ENCODE data around the gene OSGEP.
"Not testable (repeated sequence)": the region's sequence is repeated elsewhere in the genome, so short reads cannot be mapped to it uniquely, and the experiment has no call there.

The OSGEP gene

DNA sequence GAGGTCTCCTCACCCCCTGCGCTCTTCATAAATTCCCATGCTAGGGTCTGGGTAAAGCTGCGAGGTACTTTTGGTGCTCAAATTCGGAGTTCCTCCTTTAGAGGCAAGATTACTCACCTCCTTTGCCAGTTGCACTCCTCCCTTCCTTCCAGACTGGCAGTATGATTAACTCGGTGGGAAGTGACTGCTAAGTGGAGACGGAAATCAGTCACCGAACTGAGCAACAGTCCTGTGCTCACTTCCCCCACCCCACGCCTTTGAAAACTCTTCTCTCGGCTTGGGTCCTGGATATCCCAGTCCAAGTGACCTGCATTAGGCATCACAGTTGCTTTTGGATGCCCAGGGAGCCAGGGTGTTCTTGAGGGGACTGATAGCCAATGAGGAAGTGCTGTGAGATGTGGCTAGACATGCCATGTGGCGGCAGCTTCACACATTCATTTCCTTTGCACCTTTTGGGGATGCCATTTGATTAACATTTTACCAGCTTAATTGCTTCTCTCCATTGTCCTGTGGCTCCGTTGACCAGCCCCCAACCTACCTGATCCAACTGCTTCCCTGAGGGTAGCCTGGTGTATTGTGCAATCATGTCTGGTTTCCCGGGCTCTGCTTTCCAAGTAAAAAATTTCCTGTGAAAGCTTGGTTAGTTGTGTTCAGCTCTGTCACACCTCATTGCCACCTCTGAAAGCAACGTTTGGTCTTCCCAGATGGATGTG is 15.4 kb upstream of the OSGEP start:
- no peak for DNase-seq (ENCODE audit: low read depth)

DNA sequence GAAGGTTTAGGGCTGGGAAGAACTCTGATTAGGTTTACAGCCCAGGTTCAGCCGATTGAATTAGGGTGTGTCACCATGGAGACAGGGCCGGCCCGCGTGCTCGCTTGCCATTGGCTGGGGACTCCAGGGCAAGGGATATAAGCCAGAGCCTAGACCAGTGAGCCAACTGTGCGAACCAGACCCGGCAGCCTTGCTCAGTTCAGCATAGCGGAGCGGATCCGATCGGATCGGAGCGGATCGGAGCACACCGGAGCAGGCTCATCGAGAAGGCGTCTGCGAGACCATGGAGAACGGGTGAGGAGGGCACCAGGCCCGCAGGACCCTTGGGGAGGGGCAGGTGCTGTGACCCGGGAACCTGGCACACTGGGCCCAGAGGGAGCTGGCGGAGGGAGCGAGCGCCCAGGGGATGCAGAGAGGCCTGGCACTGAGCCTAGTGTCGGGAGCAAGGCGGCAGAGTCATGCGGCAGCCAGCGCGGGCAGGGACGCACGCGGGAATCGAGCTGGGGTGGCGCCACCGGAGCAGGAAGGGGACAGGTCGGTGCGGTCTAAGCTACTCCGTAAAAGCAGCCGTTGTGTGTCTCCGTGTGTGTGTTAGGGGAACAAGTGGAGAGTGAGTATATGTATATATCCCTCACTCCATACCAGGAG is 14.8 kb upstream of the OSGEP start, which contains the start of gene PNP:
Gene PNP, plus strand, starts transcription at position 165 of the 648 bp plus-strand sequence. Its CDS starts 119 bp downstream, at position 284.
- no peak for DNase-seq (ENCODE audit: low read depth)

DNA sequence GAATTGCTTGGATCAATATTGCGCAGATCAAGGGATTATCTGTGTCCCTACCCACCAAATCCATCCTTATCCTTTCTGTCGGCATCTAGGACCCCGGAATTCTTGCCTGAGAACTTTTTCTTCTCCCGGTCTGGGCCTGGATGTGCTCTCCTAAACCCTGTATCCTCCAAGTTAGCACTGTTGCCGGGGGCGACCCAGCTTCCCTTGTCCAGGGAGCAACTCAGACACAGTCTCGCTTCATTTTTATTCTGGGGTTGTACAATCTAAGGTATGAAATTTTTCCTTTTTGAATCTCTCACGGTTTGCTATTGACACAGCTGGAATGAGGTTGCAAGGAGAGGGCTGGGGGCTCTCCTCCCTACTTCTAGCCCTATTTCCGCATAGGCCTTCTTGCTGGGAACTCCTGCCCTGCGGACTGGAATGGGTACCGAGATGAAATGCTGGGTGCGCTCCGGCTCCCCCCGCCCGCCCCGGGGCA is 14.2 kb upstream of the OSGEP start:
- no peak for DNase-seq (ENCODE audit: low read depth)

DNA sequence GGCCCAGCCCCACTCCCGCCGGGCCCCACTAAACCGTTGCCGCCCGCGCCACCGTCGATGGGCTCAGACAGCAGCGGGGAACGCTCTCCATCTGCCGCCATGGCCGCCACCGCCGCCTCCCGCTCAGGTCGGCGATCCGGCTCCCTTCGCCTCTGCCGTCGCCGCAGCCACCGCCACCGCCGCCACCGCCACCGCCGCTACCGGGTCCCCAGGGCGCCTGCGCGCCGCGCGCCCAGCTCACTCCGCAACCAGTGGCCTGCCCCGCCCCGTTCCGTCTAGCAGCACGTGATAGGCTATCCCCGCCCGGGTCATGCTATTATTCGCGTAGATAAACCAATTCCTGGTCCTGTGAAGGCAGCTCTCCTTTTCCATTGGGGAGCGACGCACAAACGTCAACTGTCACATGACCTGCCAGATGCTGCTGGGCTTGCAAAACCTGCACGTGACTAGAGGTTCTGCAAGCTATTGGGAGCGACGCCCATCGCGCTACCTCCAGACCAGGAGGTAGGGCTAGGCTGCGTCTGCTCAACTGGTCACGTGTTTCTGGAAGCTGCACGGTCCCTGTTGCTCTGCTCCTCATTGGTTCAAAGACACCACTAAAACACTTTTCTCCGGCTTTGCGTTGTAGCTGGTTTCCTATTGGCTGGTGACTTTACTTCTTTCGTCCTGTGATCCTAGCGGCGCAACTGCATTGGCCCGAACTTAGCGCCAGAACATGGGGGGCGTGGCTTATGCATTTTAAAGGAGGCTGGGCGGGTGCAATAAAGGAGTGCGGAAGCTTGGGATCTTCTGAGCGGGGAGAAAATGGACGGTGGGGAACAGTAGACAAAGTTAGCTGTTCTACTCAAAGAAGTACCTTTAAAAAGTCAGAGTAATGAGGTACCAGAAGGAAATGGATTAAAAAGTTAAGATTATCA is 6.9 kb upstream of the OSGEP start, which contains the start of gene PIP4P1:
Gene PIP4P1, minus strand, starts transcription at position 210 of the 917 bp plus-strand sequence. Its CDS starts 109 bp downstream, at position 101.
- peak; percentile 100 for DNase-seq (ENCODE audit: low read depth)

DNA sequence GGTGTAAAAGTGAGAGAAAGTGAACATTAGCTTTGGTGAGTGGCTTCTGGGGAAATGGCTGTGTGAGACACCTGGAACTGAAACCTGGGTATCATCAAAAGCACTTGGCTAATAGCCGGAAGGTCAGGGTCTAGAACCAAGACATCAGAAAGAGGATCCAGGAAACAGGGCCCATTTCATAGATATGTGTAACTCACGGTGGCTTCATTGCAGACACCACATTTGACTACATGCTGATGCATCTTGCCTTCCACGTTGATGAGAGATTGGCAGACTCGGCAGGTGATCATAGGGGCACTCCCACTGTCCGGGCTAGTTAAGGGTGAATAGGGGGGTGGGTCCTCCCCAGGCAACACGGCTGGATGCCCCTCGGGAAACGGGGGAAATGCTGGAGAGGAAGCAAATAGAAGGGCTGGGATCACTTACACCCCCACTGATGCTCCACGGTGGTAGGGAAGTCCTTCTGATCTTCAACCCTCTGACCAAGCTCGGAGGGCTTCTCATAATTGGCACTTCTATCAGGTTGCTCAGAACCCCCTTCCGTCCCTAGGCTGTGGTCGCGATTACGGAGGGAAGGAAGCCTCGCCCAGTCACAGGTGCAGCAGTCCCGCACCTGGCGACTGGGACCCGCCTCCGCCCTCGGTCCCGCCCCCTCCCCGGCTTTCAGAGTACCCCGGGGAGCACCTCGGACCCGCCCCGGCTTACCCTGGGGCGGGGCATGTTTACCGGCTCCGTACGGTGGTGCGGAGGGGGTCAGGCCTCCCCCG is 6.0 kb upstream of the OSGEP start:
- DNase-seq (ENCODE audit: low read depth), result no peak

DNA sequence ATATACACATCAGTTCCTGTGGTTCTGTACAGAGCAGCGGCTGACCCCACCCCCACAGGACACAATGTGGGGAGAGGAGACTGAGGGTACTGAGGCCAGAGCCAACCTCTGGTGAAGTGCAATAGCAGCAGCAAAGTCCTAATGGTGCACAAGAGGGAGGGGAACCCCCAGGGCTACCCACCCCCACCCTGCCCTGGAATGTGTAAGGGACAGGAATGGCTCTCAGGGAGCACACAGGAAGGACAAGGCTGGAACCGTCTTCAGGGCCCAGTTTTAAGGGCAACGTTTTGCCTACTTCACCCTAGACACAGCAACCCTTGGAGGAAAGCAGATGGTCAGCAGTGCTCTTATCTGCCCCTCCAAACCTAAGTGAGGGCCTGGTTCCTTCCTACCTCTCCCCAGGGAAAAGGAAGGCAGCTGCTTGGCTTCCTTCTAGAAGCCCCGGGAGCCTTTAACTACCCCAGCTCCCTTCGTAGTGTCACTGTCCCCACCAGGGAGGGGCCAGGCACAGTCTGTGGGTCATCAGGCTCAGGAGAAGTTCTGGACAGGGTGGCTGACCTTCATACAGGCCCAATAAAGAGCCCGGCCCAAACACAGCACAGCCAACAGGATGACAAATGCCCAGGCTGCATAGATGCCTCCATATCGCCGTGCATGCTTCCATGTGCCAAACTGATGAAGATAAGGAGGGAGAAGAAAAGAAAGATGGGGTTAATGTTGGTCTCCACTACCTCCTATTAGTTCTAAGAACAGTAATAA is 3.6 kb upstream of the OSGEP start:
- DNase-seq (ENCODE audit: low read depth), result no peak

DNA sequence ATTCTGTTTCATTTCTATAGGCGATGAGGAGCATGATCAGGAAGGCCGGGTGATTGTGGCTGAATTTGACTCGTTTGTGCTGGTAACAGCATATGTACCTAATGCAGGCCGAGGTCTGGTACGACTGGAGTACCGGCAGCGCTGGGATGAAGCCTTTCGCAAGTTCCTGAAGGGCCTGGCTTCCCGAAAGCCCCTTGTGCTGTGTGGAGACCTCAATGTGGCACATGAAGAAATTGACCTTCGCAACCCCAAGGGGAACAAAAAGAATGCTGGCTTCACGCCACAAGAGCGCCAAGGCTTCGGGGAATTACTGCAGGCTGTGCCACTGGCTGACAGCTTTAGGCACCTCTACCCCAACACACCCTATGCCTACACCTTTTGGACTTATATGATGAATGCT is 2.4 kb upstream of the OSGEP start:
- DNase-seq (ENCODE audit: low read depth), result no peak

DNA sequence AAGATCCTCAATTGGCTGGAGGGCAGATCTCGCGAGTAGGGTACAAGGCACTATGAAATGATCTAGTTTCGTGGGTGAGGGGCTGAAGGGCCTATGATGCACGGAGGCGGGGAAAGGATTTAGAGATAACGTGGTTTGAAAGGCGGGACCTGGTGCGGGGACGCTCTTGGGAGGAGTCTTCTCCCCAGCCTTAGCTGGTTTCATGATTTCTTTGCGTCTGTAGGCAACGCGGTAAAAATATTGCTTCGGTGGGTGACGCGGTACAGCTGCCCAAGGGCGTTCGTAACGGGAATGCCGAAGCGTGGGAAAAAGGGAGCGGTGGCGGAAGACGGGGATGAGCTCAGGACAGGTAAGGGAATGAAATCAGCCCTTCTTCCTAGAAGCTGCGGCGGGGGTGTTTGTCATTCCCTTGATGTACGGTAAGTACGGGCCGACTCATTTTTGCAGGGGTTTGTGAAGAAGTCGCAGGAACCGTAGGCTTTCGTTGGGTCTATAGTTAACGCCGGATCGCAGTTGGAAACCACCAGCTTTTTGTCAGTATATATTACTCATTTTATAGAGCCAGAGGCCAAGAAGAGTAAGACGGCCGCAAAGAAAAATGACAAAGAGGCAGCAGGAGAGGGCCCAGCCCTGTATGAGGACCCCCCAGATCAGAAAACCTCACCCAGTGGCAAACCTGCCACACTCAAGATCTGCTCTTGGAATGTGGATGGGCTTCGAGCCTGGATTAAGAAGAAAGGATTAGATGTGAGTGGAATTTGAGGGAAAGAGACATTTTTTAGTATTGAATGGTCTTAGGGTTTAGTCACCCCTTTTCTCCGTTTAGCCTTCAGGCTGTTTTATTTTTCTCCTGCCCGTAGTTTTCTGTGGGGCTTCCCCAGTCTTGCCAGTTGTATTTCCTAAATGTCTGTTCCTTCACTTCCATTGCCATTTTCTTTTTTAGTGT is 1.0 kb upstream of the OSGEP start:
- peak; percentile 77 for DNase-seq (ENCODE audit: low read depth)

DNA sequence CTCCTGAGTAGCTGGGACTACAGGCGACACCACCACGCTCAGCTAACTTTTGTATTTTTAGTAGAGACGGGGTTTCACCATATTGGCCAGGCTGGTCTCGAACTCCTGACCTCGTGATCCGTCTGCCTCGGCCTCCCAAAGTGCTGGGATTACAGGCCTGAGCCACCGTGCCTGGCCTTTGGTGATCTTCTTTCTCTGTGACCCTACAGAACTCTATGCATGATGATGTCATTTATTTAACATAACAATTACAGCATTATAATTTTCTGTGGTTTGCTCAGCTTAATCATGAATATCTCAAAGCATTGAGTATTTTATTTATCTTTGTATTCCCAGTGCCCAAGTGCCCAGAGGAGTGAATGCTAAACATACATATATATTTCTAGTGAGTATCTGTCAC is 1.8 kb downstream of the OSGEP start:
- not testable (repeated sequence) for DNase-seq (ENCODE audit: low read depth)

DNA sequence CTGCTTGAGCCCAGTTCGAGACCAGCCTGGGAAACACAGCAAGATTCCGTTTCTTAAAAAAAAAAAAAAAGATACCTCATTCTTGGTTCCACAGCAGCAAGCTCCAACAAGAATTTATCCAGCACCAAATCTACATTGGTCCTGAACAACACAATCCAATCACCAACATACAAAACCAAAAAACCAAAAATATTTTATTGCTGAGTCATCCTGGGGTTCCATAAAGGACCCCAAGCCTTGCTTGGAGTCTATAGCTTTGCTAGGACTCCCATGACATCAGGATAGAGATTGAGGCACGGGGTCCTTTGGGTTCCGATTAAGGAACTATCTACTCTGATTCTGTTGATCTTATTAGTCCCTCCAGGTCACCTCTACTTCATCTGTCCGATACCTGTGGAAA is 7.7 kb downstream of the OSGEP start:
- no peak for DNase-seq (ENCODE audit: low read depth)

DNA sequence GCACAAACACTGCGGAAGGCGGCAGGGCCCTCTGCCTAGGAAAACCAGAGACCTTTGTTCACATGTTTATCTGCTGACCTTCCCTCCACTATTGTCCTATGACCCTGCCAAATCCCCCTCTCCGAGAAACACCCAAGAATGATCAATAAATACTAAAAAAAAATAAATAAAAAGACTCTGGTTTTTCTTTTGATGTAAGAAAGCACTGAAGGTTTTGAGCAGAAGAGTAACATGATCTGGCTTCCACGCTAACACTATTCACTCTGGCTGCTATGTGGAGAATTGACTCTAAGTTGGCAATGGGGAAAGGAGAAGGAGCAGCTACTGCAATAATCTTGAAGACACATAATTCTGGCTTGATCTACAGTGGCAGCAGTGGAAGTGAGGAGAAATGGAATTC is 11.0 kb downstream of the OSGEP start:
- DNase-seq (ENCODE audit: low read depth), result not testable (repeated sequence)

DNA sequence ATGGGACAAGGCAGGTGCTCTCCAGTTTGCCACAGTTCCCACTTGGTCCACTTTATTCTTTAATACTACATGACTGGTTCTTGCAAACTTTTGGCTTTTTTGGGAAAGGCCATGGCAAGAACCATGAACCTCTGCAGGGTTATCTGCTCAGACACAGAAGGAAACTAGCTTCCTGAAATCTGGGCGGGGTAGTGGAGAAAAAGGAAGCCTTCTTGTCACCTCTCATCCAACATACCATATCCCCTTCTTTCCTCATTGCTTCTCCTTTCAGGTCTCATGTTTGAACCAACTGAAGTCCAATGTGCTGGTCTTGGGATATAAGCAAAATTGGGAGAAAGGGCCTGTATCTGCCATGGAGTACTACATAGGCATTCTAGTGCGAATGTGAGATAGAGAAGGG is 13.2 kb downstream of the OSGEP start:
- DNase-seq (ENCODE audit: low read depth), result no peak

DNA sequence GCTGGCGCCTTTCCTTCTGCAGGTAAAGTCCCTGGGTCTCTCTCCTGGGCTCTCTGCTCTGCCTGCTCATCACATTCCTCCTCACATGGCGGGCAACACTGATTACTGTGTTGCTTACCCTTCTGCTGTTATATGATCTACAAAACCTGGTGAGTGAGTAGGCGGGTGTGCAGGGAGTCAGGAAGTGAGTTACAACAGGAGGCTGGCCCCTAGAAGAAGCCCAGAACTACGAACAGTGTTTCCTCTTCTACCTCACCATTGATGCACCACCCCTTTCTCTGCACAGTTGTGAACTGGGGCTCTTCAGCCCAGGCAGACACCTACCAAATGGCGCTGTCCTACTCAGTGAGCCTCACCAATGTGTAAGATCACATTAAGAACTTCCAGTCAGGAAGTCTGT is 13.7 kb downstream of the OSGEP start:
- no peak for DNase-seq (ENCODE audit: low read depth)

DNA sequence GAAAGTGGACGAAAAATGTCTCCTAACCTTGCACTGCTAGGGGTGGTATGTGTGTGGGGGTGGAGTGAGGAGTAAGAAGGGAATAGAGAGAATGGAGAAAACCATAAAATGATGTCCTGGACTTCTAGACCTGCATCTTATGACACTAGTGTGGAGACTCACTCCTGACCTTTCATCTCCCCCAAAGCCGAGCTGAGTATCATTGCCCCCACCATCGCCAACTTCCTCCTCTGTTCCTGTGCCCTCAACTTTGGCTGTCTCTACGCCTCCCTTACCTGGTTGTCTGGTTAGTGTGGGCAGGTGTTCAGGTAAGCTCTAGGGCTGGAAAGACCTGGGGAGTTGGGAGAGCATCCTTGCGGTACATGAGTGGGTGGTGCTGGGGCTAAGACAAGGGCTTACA is 14.1 kb downstream of the OSGEP start:
- DNase-seq (ENCODE audit: low read depth), result no peak

DNA sequence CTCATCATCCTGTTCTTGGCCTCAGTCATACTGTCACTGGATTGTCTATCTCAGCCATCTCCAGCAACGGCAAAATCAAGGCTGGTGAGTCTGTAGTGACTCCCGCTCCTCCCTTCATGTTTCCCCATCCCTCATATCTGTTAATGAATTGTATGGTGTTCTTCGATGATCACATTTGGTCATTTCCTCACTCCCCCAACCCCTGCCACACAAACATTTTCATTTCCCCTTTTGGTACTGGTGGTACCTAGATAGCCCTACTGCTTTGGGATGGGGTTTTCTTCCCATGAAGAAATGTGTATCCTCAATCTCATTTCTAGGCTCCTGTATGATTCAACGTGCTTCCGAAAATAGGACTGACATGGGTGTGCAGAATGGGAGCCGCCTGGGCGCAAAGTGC is 15.9 kb downstream of the OSGEP start:
- DNase-seq (ENCODE audit: low read depth), result no peak

DNA sequence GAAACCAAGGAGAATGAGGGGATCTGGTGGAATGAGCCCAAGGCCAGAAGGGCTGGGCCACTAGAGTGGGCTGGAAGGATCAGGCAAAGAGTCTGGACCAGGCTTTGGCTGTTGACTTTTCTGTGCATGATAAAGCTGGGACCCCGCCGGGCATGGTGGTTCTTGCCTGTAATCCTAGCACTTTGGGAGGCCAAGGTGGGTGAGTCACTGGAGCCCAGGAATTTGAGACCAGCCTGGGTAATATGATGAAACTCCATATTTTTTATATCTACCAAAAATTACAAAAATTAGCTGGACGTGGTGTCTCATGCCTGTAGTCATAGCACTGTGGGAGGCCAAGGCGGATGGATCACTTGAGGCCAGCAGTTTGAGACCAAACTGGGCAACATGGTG is 18.3 kb downstream of the OSGEP start:
- DNase-seq (ENCODE audit: low read depth), result no peak

DNA sequence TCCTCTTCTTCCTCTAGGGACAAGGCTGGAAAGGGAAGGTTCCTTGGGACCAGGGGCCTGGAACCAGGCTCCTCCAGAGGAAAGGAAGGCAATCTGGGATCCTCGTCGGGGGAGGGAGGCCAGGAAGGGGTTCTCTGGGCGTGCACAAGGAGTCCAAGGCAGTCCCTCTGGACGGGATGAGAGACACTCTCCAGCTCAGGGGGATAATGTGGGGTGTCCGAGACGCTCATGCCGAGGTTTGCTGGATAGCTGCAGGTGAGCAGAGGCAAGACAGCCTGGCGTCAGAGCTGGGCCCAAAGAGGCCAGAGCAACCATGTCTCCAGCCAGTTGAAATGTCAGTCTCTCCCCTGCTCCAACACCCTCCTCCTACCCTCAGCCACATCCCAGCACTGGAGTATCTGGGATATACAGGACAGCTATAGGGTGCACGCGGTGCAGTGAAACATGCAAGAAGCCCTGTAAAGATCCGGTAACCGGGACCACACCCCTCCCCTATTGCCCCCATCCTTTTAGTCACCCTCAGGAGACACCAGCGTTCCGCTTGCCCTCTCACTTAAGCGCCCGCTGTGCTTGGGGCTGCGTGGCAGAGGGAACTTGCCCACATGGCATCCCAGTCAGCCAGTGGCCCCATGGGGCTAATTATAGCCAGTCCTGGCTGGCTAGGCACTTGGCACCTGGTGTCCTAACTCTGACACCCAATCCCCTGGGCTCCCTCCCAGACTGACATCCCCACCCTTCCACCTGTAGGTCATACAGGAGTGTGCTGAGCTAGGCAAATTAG is 18.8 kb downstream of the OSGEP start, which contains the start of gene KLHL33:
Gene KLHL33, minus strand, starts transcription at position 585 of the 781 bp plus-strand sequence. Its CDS starts 355 bp downstream, at position 230.
- DNase-seq (ENCODE audit: low read depth), result no peak

DNA sequence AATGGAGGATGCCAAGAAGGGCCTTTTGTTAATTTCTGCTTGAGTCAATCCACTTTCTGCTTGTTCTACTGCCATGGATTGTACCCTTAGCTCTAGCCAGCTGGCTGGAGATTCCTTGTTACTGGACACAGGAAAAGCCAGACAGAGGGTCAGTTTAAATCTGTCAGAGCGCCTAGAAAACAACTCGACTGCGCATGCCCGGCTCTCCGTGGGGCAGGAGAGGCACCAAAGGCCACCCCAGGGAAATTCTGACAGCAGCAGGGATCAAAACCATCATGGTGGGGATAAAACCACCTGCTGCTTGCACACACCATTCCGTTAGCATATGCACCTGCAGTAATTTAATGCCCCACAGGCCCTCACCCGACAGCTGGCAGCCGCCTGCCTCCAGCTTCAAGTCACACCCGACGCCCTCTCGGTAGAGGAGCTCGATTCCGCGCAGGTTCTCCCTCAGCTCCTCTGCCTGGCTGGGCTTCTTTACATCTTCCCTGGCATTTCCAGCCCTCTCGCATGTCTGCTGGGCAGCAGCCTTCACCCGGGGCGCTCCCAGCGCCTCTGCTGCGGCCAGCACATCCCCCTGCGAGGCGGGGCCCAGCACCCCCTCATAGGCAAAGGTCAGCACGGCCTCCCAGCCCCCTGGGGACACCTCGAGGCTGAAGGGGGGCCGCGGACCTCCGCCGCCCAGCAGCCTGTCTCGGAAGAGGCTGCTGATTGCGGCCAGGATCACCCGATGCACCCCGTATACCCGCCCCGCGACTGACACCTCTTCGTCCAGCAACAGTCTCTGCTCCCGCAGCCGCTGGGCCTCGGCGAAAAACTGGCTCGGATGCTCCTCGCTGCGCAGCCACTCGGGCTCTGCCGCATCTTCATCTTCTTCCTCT is 19.7 kb downstream of the OSGEP start:
- DNase-seq (ENCODE audit: low read depth), result no peak
